Measurements from ENCODE around the gene TSPAN14. TPM values are rescaled to one million over a fixed set of nuclear protein-coding genes. Genes with fewer than 3 reads are reported as not detected.

TSPAN14 gene
- total and polyA plus RNA-seq, 2 of the 13 experiments (the other 11 are each of a cell fraction or from before 2014, with no cell fraction given), result 24.1 to 80.6 TPM

DNA sequence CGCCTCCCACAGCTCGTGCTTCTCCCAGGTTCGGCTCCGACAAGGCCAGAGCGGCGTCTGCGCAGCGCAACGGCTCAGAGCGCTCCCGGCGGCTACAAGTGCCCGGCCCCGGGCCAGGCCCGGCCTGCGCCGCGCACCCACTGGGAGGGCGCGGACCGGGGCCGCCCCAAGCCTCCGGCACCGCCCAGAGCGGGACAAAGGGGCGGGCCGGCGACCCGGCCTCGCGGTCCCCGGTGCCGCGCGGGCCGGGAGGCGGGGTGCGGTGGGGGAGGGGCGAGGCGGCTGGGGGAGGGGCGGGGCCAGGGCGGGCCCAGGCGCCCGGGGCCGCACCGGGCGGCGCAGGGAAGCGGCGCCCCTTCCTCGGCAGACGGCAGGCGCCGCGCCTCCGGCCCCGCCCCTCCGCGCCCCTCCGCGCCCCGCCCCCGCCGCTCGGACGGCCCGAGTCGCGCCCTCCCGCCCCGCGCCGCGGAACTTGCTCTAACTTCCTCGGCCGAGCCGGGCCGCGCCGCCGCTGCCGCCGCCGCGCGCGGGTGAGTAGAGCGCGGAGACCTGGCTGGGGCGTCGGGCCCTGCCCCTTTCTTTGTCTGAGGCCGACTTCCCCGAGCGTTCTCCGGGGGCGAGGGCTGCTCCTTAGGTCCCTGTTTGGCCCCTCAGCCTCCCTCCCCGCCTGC, at the start of gene TSPAN14 (continued):
- TF ChIP-seq NBN (conservative IDR thresholded peaks at IDR 0.05) (no peak), ZNF282 (IDR thresholded peaks at IDR 0.05; ENCODE audit: partially characterized antibody) (no peak), ESRRA (CRISPR knock-in tag; IDR thresholded peaks at IDR 0.05; ENCODE audit: low read depth) (no peak), RBFOX2 (IDR thresholded peaks at IDR 0.05; ENCODE audit: low read depth, low read length) (peak; percentile 87), ZNF230 (CRISPR knock-in tag; IDR thresholded peaks at IDR 0.05) (no peak), ZNF737 (CRISPR knock-in tag; IDR thresholded peaks at IDR 0.05; ENCODE audit: borderline replicate concordance) (no peak), SNAI1 (CRISPR knock-in tag; IDR thresholded peaks at IDR 0.05; ENCODE audit: borderline replicate concordance) (no peak), PPARG (CRISPR knock-in tag; conservative IDR thresholded peaks at IDR 0.05) (no peak), THYN1 (CRISPR knock-in tag; IDR thresholded peaks at IDR 0.05; ENCODE audit: borderline replicate concordance, low read depth) (no peak), ZNF382 (CRISPR knock-in tag; IDR thresholded peaks at IDR 0.05; ENCODE audit: borderline replicate concordance) (no peak), PHF8 (CRISPR knock-in tag; IDR thresholded peaks at IDR 0.05) (peak; percentile 34; the same call in 1 of the 2 replicates), FOXK2 (IDR thresholded peaks at IDR 0.05) (no peak), NFYC (CRISPR knock-in tag; IDR thresholded peaks at IDR 0.05) (no peak), GTF2F1 (IDR thresholded peaks at IDR 0.05; ENCODE audit: low read length) (no peak), HMG20B (CRISPR knock-in tag; conservative IDR thresholded peaks at IDR 0.05) (no peak)
- TF ChIP-seq, protein P1, sequence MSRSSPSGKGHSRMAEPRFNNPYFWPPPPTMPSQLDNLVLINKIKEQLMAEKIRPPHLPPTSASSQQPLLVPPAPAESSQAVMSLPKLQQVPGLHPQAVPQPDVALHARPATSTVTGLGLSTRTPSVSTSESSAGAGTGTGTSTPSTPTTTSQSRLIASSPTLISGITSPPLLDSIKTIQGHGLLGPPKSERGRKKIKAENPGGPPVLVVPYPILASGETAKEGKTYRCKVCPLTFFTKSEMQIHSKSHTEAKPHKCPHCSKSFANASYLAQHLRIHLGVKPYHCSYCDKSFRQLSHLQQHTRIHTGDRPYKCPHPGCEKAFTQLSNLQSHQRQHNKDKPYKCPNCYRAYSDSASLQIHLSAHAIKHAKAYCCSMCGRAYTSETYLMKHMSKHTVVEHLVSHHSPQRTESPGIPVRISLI (CRISPR knock-in tag; IDR thresholded peaks at IDR 0.05; ENCODE audit: borderline replicate concordance), result no peak
- TF ChIP-seq, protein P2, sequence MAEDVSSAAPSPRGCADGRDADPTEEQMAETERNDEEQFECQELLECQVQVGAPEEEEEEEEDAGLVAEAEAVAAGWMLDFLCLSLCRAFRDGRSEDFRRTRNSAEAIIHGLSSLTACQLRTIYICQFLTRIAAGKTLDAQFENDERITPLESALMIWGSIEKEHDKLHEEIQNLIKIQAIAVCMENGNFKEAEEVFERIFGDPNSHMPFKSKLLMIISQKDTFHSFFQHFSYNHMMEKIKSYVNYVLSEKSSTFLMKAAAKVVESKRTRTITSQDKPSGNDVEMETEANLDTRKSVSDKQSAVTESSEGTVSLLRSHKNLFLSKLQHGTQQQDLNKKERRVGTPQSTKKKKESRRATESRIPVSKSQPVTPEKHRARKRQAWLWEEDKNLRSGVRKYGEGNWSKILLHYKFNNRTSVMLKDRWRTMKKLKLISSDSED (CRISPR knock-in tag; IDR thresholded peaks at IDR 0.05), result no peak
- TF ChIP-seq, protein P3, sequence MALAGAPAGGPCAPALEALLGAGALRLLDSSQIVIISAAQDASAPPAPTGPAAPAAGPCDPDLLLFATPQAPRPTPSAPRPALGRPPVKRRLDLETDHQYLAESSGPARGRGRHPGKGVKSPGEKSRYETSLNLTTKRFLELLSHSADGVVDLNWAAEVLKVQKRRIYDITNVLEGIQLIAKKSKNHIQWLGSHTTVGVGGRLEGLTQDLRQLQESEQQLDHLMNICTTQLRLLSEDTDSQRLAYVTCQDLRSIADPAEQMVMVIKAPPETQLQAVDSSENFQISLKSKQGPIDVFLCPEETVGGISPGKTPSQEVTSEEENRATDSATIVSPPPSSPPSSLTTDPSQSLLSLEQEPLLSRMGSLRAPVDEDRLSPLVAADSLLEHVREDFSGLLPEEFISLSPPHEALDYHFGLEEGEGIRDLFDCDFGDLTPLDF (CRISPR knock-in tag; IDR thresholded peaks at IDR 0.05), result no peak
- TF ChIP-seq, protein P4, sequence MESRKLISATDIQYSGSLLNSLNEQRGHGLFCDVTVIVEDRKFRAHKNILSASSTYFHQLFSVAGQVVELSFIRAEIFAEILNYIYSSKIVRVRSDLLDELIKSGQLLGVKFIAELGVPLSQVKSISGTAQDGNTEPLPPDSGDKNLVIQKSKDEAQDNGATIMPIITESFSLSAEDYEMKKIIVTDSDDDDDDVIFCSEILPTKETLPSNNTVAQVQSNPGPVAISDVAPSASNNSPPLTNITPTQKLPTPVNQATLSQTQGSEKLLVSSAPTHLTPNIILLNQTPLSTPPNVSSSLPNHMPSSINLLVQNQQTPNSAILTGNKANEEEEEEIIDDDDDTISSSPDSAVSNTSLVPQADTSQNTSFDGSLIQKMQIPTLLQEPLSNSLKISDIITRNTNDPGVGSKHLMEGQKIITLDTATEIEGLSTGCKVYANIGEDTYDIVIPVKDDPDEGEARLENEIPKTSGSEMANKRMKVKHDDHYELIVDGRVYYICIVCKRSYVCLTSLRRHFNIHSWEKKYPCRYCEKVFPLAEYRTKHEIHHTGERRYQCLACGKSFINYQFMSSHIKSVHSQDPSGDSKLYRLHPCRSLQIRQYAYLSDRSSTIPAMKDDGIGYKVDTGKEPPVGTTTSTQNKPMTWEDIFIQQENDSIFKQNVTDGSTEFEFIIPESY (CRISPR knock-in tag; IDR thresholded peaks at IDR 0.05), result no peak
- TF ChIP-seq, protein P5, sequence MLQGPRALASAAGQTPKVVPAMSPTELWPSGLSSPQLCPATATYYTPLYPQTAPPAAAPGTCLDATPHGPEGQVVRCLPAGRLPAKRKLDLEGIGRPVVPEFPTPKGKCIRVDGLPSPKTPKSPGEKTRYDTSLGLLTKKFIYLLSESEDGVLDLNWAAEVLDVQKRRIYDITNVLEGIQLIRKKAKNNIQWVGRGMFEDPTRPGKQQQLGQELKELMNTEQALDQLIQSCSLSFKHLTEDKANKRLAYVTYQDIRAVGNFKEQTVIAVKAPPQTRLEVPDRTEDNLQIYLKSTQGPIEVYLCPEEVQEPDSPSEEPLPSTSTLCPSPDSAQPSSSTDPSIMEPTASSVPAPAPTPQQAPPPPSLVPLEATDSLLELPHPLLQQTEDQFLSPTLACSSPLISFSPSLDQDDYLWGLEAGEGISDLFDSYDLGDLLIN (CRISPR knock-in tag; IDR thresholded peaks at IDR 0.05; ENCODE audit: borderline replicate concordance), result no peak
- TF ChIP-seq, protein P6, sequence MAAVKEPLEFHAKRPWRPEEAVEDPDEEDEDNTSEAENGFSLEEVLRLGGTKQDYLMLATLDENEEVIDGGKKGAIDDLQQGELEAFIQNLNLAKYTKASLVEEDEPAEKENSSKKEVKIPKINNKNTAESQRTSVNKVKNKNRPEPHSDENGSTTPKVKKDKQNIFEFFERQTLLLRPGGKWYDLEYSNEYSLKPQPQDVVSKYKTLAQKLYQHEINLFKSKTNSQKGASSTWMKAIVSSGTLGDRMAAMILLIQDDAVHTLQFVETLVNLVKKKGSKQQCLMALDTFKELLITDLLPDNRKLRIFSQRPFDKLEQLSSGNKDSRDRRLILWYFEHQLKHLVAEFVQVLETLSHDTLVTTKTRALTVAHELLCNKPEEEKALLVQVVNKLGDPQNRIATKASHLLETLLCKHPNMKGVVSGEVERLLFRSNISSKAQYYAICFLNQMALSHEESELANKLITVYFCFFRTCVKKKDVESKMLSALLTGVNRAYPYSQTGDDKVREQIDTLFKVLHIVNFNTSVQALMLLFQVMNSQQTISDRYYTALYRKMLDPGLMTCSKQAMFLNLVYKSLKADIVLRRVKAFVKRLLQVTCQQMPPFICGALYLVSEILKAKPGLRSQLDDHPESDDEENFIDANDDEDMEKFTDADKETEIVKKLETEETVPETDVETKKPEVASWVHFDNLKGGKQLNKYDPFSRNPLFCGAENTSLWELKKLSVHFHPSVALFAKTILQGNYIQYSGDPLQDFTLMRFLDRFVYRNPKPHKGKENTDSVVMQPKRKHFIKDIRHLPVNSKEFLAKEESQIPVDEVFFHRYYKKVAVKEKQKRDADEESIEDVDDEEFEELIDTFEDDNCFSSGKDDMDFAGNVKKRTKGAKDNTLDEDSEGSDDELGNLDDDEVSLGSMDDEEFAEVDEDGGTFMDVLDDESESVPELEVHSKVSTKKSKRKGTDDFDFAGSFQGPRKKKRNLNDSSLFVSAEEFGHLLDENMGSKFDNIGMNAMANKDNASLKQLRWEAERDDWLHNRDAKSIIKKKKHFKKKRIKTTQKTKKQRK (IDR thresholded peaks at IDR 0.05; ENCODE audit: low read length), result no peak
